Bronchial epithelial cell (primary cell): Measurements from ENCODE around the gene MT1E. TPM values are rescaled to one million over a fixed set of nuclear protein-coding genes. Genes with fewer than 3 reads are reported as not detected.

Source experiments
- DNase-seq: peaks from one replicate; pipeline ENCODE4 v3.0.0-alpha.2; 2010; ENCODE audit warnings: low read depth
- FAIRE-seq: peaks from 2 replicates; lab custom pipeline; 2011; peaks lifted over from hg19 to GRCh38; lab: Jason Lieb, UNC
- H3K27me3 ChIP-seq: 2 replicates; pipeline ENCODE4 v1.5.1; 2011; ENCODE audit warnings: low read length; ENCODE audit not compliant: control insufficient read depth, insufficient read depth
- H3K36me3 ChIP-seq: 2 replicates; pipeline ENCODE4 v1.5.1; 2011; ENCODE audit warnings: low read length; ENCODE audit not compliant: control insufficient read depth, insufficient read depth
- H3K4me3 ChIP-seq: 2 replicates; pipeline ENCODE4 v1.5.1; 2011; ENCODE audit warnings: mild to moderate bottlenecking, low read depth, low read length, control low read depth
- total RNA-seq: library from RNA; depleted of rRNA; stranded (reverse); fragments of >200 nt; gene quantifications from 2 replicates; pipeline ENCODE4 v1.2.1, GENCODE V29; 2014
- TF ChIP-seq, protein P1 (sequence below): IDR thresholded peaks from 2 replicates; pipeline ENCODE4 v1.5.1; 2011; ENCODE audit warnings: mild to moderate bottlenecking, moderate library complexity, low read length, control low read depth, inconsistent platforms; ENCODE audit not compliant: insufficient read depth, severe bottlenecking

The MT1E gene
- total RNA-seq, 1 donor from 2014 or later: 60.8 TPM

DNA sequence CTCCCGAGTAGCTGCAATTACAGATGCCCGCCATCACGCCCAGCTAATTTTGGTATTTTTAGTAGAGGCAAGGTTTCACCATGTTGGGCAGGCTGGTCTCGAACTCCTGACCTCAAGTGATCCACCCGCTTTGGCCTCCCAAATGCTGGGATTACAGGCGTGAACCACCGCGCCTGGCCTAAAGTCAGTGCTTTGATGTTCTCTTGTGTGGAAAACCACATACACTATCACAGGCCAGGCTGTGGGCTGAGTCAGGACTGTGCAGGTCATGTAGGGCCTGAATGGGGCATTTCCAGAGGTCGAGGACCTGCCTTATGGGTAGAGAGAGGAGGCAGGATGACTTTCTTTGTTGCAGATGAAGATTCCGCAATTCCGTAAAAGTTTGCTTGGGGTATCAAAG, 41.3 kb upstream of the MT1E start:
- TF ChIP-seq, protein P1, sequence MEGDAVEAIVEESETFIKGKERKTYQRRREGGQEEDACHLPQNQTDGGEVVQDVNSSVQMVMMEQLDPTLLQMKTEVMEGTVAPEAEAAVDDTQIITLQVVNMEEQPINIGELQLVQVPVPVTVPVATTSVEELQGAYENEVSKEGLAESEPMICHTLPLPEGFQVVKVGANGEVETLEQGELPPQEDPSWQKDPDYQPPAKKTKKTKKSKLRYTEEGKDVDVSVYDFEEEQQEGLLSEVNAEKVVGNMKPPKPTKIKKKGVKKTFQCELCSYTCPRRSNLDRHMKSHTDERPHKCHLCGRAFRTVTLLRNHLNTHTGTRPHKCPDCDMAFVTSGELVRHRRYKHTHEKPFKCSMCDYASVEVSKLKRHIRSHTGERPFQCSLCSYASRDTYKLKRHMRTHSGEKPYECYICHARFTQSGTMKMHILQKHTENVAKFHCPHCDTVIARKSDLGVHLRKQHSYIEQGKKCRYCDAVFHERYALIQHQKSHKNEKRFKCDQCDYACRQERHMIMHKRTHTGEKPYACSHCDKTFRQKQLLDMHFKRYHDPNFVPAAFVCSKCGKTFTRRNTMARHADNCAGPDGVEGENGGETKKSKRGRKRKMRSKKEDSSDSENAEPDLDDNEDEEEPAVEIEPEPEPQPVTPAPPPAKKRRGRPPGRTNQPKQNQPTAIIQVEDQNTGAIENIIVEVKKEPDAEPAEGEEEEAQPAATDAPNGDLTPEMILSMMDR: no peak
- Histone ChIP-seq H3K27me3 (peaks cover 7% of the 10 kb centered on the region), H3K36me3 (no peaks in the 10 kb centered on the region), H3K4me3 (no peak overlapping the region)
- DNase-seq (no peak), FAIRE-seq (no peak)

- TF ChIP-seq, protein P1: no peak
- no peak overlapping the region for H3K4me3 ChIP-seq
These were observed 36.8 kb upstream of the MT1E start for GRCh38 chr16:56588781-56589140.

GRCh38 chr16:56589141-56590039, 36.2 kb upstream of the MT1E start, which contains the start of gene MT3:
Gene MT3, plus strand, starts transcription at chr16:56589528. Its CDS starts 63 bp downstream, at chr16:56589591.
- TF ChIP-seq, protein P1: no peak
- H3K27me3 ChIP-seq: peaks cover 25% of the 10 kb centered on the region
- DNase-seq: no peak
- H3K4me3 ChIP-seq: no peak within 1 kb of the TSS
- no peak for FAIRE-seq
- no peaks in the 10 kb centered on the region for H3K36me3 ChIP-seq

More at GRCh38 chr16:56588781-56589140, 36.8 kb upstream of the MT1E start:
- no peak for DNase-seq
- H3K36me3 ChIP-seq: no peaks in the 10 kb centered on the region
- peaks cover 25% of the 10 kb centered on the region for H3K27me3 ChIP-seq
- no peak for FAIRE-seq

GRCh38 chr16:56591377-56592060, 34.1 kb upstream of the MT1E start:
- TF ChIP-seq, protein P1: no peak
- no peak overlapping the region for H3K4me3 ChIP-seq
- peaks cover 25% of the 10 kb centered on the region for H3K27me3 ChIP-seq
- DNase-seq: no peak
- FAIRE-seq: no peak
- no peaks in the 10 kb centered on the region for H3K36me3 ChIP-seq

GRCh38 chr16:56593573-56594291, 31.8 kb upstream of the MT1E start:
- Histone ChIP-seq H3K36me3 (no peaks in the 10 kb centered on the region), H3K27me3 (peaks cover 20% of the 10 kb centered on the region), H3K4me3 (no peak overlapping the region)
- TF ChIP-seq, protein P1: no peak
- DNase-seq: no peak
- FAIRE-seq: no peak
